ENCODE results near the gene KBTBD4.
"Not testable (repeated sequence)": the region's sequence is repeated elsewhere in the genome, so short reads cannot be mapped to it uniquely, and the experiment has no call there.

Gene KBTBD4

GRCh38 chr11:47558695-47559094, 20.1 kb downstream of the KBTBD4 start:
- DNase-seq (ENCODE audit: low spot score), result no peak

- DNase-seq (ENCODE audit: low spot score), result not testable (repeated sequence)
Measured at GRCh38 chr11:47557004-47557403, 21.8 kb downstream of the KBTBD4 start.

GRCh38 chr11:47553406-47553743, 25.4 kb downstream of the KBTBD4 start:
- no peak for DNase-seq (ENCODE audit: low spot score)

GRCh38 chr11:47552566-47553405, 26.0 kb downstream of the KBTBD4 start, which contains the start of gene CELF1:
TSS of gene CELF1 (minus strand) at chr11:47553132. CDS start at chr11:47499523, 53,609 bp downstream.
- peak; percentile 92 for DNase-seq (ENCODE audit: low spot score)

- DNase-seq (ENCODE audit: low spot score), result no peak
Measured at GRCh38 chr11:47552056-47552565, 26.7 kb downstream of the KBTBD4 start.

- peak; percentile 21 for DNase-seq (ENCODE audit: low spot score)
Measured at GRCh38 chr11:47551086-47551485, 27.7 kb downstream of the KBTBD4 start.

GRCh38 chr11:47550288-47551047, 28.3 kb downstream of the KBTBD4 start:
- DNase-seq (ENCODE audit: low spot score), result no peak

- not testable (repeated sequence) for DNase-seq (ENCODE audit: low spot score)
Measured at GRCh38 chr11:47546274-47546673, 32.5 kb downstream of the KBTBD4 start.

GRCh38 chr11:47545298-47545697, 33.5 kb downstream of the KBTBD4 start:
- no peak for DNase-seq (ENCODE audit: low spot score)

- DNase-seq (ENCODE audit: low spot score), result no peak
Measured at GRCh38 chr11:47541070-47541469, 37.7 kb downstream of the KBTBD4 start.

GRCh38 chr11:47539681-47540039, 39.1 kb downstream of the KBTBD4 start:
- DNase-seq (ENCODE audit: low spot score), result no peak

GRCh38 chr11:47538741-47539565, 39.8 kb downstream of the KBTBD4 start:
- DNase-seq (ENCODE audit: low spot score), result no peak

- DNase-seq (ENCODE audit: low spot score), result no peak
Measured at GRCh38 chr11:47536915-47537314, 41.9 kb downstream of the KBTBD4 start.

GRCh38 chr11:47534704-47535251, 44.0 kb downstream of the KBTBD4 start:
- no peak for DNase-seq (ENCODE audit: low spot score)

- DNase-seq (ENCODE audit: low spot score), result no peak
Measured at GRCh38 chr11:47533690-47534151, 45.0 kb downstream of the KBTBD4 start.

- DNase-seq (ENCODE audit: low spot score), result no peak
Measured at GRCh38 chr11:47532597-47533213, 46.1 kb downstream of the KBTBD4 start.

- DNase-seq (ENCODE audit: low spot score), result no peak
Measured at GRCh38 chr11:47531666-47532065, 47.1 kb downstream of the KBTBD4 start.

GRCh38 chr11:47530721-47531120, 48.0 kb downstream of the KBTBD4 start:
- DNase-seq (ENCODE audit: low spot score), result not testable (repeated sequence)

- DNase-seq (ENCODE audit: low spot score), result no peak
Measured at GRCh38 chr11:47529951-47530350, 48.8 kb downstream of the KBTBD4 start.

- DNase-seq (ENCODE audit: low spot score), result no peak
Measured at GRCh38 chr11:47527186-47527585, 51.6 kb downstream of the KBTBD4 start.

- DNase-seq (ENCODE audit: low spot score), result not testable (repeated sequence)
Measured at GRCh38 chr11:47526032-47526431, 52.7 kb downstream of the KBTBD4 start.

All from CD4-positive, alpha-beta T cell treated with Interleukin-2 at 100 ng/mL for 4 hours (primary cell).